Stimulated activated CD8-positive, alpha-beta memory T cell treated with anti-CD3 and anti-CD28 coated beads, Interleukin-4, amount 100 ng/mL, for 4 hours (primary cell): ENCODE data around the gene ATP5F1D.

Source experiments
- DNase-seq, 2 donors: peaks; one replicate each; pipeline ENCODE4 v3.0.0-alpha.2; 2020; ENCODE audit warnings: low read depth in 2 of 2, low spot score in 1 of 2

ATP5F1D gene

GRCh38 chr19:1291761-1292418 is 50.3 kb downstream of the ATP5F1D start:
- DNase-seq, result no peak

GRCh38 chr19:1292419-1293151 is 51.0 kb downstream of the ATP5F1D start:
- DNase-seq, result no peak

GRCh38 chr19:1293782-1294604 is 52.4 kb downstream of the ATP5F1D start:
- DNase-seq, result no peak
